HepG2 (cell line): ENCODE measurements around the gene AP1M2. TPM values are rescaled to one million over a fixed set of nuclear protein-coding genes. Genes with fewer than 3 reads are reported as not detected.

Source experiments
- FOXP4 ChIP-seq: sonication (generic); formaldehyde crosslinking; IDR thresholded peaks from 2 replicates; pipeline ENCODE4 v1.4.0; 2020; ENCODE audit warnings: missing genetic modification reagents
- HOXD1 ChIP-seq: sonication (generic); formaldehyde crosslinking; IDR thresholded peaks from 2 replicates; pipeline ENCODE4 v1.5.0; 2020; ENCODE audit warnings: missing genetic modification reagents
- MYC ChIP-seq: sonication (generic); formaldehyde crosslinking; IDR thresholded peaks from 2 replicates; pipeline ENCODE4 v1.9.0; 2021; ENCODE audit warnings: missing genetic modification reagents, borderline replicate concordance
- RBM39 ChIP-seq: fragments of 200-400 bp; formaldehyde crosslinking; IDR thresholded peaks from one replicate; pipeline ENCODE4 v1.6.1; 2018; ENCODE audit warnings: antibody characterized with exemption, mild to moderate bottlenecking, low read depth, low read length; ENCODE audit not compliant: poor library complexity, severe bottlenecking
- SETDB1 ChIP-seq: sonication (generic); formaldehyde crosslinking; IDR thresholded peaks from 2 replicates; pipeline ENCODE4 v1.5.1; 2020; ENCODE audit warnings: missing genetic modification reagents, mild to moderate bottlenecking, borderline replicate concordance
- XBP1 ChIP-seq: sonication (generic); formaldehyde crosslinking; IDR thresholded peaks from 2 replicates; pipeline ENCODE4 v1.5.0; 2020; ENCODE audit warnings: missing genetic modification reagents
- ZBTB40 ChIP-seq, 2 experiments: fragments of 450-650 bp in 1 of 2; sonication (generic) in 1 of 2; formaldehyde crosslinking in 1 of 2; IDR thresholded peaks; 2 replicates each; pipeline versions ENCODE4 v1.6.1 to v1.8.0; 2016 to 2022; ENCODE audit warnings: antibody characterized with exemption in 1 of 2, mild to moderate bottlenecking in 1 of 2, missing genetic modification reagents in 1 of 2
- ZNF24 ChIP-seq: fragments of 450-650 bp; IDR thresholded peaks from 2 replicates; pipeline ENCODE4 v1.6.1; 2017; ENCODE audit warnings: antibody characterized with exemption, mild to moderate bottlenecking
- ZNF674 ChIP-seq: sonication (generic); formaldehyde crosslinking; IDR thresholded peaks from 2 replicates; pipeline ENCODE4 v1.5.0; 2020; ENCODE audit warnings: low read depth, mild to moderate bottlenecking, missing genetic modification reagents
- ZNF790 ChIP-seq: sonication (generic); formaldehyde crosslinking; IDR thresholded peaks from 2 replicates; pipeline ENCODE4 v1.8.0; 2022; ENCODE audit warnings: missing genetic modification reagents, mild to moderate bottlenecking, borderline replicate concordance
- ZNF841 ChIP-seq: sonication (generic); formaldehyde crosslinking; IDR thresholded peaks from 2 replicates; pipeline ENCODE4 v1.8.1; 2023; ENCODE audit warnings: missing genetic modification reagents, borderline replicate concordance
- ZSCAN20 ChIP-seq: sonication (generic); formaldehyde crosslinking; IDR thresholded peaks from 2 replicates; pipeline ENCODE4 v1.4.0; 2020; ENCODE audit warnings: missing genetic modification reagents, mild to moderate bottlenecking, borderline replicate concordance
- polyA plus RNA-seq, 8 experiments: library from polyadenylated mRNA; depleted of rRNA in 3 of 8; stranded (reverse) in 7 of 8; unstranded in 1 of 8; fragments of >200 nt; fragmentation: Illumina TruSeq in 4 of 8; extraction: Trizol in 4 of 8; gene quantifications; 2 replicates each; pipeline versions ENCODE4 v1.2.1 to v1.2.3, GENCODE V29; 2011 to 2016; ENCODE audit warnings: low read depth in 4 of 8, missing spikeins in 1 of 8, mixed read lengths in 1 of 8; ENCODE audit not compliant: insufficient read depth in 1 of 8
- total RNA-seq, 5 experiments: library from RNA; depleted of rRNA; stranded (reverse); fragments of >200 nt; fragmentation: Illumina TruSeq; extraction: Trizol; gene quantifications; 2 replicates each; pipeline ENCODE4 v1.2.3, GENCODE V29; 2016; ENCODE audit warnings: low read depth in 1 of 5

The AP1M2 gene
- total and polyA plus RNA-seq, 2 of the 13 experiments (the other 11 are each of a cell fraction or from before 2014, with no cell fraction given) = 6.3 to 76.8 TPM

GRCh38 chr19:10602330-10603083 is 15.4 kb upstream of the AP1M2 start (continued):
- TF ChIP-seq FOXP4 (CRISPR knock-in tag) (0 out of 2 replicates have a peak, but pooled peaks have one; percentile 9), MYC (peak; percentile 25; the same call in 1 of the 2 replicates), HOXD1 (CRISPR knock-in tag) (0 out of 2 replicates have a peak, but pooled peaks have one; percentile 56), RBM39 (peak; percentile 48), ZNF841 (CRISPR knock-in tag) (no peak), XBP1 (CRISPR knock-in tag) (no peak), ZNF790 (no peak), ZBTB40 (IDR thresholded peaks at IDR 0.05) (no peak), ZBTB40 (CRISPR knock-in tag; IDR thresholded peaks at IDR 0.05) (no peak), ZNF24 (no peak), ZSCAN20 (0 out of 2 replicates have a peak, but pooled peaks have one; percentile 56), SETDB1 (CRISPR knock-in tag) (no peak), ZNF674 (CRISPR knock-in tag) (no peak)
